SKM-1 treated with dmso at 0.1 percent for 144 hours (cell line): ENCODE results near the gene KCNC3.

ENCODE experiments used
- DNase-seq: peaks from one replicate; lab custom pipeline; 2025; ENCODE audit not compliant: unreplicated experiment; lab: John Stamatoyannopoulos, UW

KCNC3 gene

DNA sequence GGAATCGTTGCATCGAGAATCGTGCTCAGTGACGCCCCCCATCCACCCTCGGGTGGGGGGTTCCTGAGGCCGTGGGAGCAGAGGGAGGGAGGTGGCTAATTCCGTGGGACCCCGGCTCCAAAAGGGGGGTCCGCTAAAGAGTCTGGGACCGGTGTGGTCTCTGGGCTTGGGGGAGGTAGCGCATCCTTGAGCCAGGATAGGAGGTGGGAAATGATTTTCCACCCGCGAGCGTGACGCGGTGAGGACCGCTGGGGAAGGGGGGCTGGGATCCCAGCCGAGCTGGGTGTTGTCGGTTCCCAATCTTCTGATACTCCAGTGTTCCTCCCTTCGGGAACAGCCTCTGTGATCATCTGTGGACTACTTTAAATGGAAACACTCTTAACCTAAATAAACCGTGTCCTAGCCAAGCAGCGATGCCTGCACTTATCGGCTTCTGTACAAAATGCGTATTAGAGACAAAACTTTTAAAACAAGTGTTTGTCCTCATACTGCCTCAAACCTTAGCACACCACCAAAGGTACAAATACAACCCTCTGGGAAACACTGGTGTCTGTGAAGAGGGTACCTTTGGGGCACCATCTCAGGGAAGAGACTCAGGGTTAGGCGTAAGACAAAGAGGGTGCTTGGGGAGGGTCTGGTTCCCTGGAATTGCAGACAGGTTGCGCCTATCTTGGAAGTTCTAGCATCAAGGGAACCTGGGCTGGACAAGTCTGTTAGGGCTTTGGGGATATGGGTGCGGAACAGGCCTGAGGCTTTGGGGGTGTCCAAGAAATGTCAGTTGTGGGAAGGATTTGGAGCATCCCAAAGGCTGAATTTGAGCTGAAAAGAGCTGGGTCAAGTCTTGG lies 16.0 kb downstream of the KCNC3 start:
- no peak for DNase-seq

DNA sequence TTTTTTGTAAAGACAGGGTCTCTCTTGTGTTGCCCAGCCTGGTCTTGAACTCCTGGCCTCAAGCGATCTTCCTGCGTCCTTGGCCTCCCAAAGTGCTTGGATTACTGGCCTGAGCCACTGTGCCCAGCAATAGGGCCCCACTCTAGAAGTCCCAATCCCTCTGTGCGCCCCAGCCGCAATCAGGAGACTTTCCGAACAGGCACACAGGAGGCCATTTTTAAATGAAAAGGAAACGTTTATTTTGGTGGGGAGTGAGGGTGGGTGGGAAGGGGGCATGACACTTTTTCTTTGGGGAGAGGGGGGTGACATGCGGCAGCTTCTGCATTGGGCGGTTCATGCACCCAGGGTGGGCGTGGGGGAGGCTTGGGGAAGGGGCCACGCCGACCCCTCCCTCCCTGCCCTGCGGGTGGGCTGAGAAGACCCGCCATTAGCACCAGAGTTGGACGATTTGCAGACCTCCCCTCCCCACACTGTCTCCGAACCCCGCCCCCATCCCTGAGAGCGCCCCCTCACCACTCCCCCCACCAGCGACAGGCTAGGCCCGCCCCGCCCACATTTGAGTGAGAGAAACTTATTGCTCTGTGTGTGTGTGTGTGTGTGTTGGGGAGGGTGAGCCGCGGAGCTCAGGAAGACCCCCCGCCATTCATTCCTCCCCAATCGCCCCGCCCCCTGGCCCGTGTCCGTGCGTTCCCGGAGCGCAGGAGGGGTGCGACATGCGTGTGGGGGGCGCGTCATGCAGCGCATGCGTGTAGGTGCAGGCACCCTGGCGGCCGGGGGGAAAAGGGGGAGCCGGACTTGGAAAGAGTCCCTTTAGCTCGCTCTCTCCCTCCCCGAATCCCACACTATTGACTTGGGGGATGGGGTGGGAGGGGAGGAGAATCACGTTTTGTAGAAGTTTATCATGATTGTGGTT lies 17.2 kb downstream of the KCNC3 start:
- DNase-seq: no peak

DNA sequence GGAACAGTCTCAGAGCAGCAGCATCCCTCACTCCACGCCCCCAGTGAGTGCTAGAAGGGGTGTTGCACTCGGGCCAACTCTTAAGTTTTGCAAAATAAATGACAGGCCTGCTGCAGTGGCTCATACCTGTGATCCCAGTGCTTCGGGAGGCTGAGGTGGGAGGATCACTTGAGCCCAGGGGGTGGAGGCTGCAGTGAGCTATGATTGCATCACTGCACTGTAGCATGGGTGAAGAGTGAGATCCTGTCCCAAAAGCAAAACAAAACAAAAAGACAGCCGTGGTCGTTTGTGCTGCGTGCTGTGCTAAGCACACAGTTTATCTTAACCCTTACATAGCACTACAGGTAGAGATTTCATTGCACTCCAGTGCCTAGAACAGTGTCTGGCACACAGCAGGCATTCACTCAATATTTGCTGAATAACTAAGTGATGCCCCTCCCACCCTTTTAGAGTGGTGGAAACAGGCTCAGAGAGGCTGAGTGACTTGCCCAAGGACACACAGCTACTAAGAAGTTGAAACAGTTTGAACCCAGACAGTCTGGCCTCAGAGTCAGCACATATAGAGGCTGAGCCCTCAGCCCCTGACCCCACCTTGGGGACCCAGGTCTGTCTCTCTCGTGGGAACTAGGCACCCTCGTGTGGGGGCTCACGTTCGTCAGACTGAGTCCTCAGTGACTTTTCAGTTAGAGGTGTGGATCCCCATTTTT lies 18.3 kb downstream of the KCNC3 start:
- DNase-seq: no peak

DNA sequence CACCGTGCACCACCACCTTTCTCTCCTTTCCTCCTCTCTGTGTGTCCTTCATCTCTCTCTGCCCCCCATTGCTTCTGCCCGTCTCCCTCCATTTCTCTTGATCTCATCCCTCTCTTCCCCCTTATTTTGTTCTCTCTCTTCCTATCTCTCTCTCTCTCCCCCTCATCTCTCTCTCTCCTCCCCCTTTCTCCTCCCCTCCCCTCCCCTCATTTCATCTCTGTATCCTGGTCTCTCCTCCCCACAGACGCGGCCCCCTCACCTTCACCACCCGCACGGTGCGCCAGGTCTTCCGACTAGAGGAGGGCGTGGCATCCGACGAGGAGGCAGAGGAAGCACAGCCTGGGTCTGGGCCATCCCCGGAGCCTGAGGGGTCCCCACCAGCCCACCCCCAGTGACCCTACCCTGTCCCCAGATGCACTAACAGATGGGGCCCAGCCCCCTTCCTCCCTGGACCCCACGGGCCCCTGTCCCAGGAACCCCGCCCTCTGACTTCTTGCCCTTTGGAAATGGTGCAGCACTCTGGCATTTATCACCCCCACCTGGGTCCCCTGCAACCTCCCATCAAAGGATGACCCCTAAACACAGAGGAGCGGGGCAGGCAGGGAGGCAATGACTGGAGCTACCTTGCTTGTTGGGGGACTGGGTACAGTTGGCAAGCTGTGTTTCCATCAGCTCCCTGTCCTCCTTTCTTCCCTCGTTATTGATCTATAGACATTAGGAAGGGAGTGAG lies 19.6 kb downstream of the KCNC3 start:
- no peak for DNase-seq

DNA sequence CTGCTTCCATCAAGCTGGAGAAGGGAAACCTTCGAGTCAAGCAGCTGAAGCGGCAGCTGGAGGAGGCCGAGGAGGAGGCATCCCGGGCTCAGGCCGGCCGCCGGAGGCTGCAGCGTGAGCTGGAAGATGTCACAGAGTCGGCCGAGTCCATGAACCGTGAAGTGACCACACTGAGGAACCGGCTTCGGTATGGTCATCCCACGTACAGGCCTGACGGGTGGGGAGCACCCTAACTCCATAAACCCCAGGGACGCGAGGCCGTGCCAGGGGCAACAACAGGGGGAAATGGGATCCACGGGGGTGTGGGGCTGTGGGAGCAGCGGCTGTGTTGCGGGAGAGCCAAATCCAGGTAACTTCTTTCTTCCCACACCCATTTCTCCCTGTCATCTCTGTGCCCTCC lies 20.2 kb downstream of the KCNC3 start:
- DNase-seq: no peak

DNA sequence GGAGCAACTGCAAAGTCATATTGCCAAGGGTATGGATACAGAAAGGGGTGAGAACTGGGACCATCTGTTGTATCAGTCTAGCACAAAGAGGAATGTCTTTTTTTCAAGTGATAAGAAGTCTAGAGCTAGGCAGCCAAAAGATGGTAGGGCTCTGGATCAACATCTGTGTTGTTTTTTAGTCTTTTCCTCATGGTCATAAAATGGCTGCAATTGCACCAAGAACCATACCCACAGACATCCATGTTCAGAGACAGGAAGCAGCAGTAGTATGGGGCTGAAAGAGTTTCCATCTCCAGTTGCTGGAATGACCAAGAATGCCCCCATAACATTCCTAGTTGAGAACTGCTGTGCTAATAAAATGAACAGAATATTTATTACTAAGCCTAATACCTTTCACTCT lies 25.6 kb downstream of the KCNC3 start:
- no peak for DNase-seq

DNA sequence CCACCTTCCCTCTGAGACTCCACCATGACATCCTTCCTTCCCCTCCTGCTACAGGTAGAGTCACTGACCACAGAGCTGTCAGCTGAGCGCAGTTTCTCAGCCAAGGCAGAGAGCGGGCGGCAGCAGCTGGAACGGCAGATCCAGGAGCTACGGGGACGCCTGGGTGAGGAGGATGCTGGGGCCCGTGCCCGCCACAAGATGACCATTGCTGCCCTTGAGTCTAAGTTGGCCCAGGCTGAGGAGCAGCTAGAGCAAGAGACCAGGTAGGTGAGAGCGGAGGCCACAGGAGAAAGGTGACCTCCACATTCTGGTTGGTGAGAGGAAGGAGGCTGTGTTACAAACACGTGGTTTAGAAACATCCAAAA lies 27.6 kb downstream of the KCNC3 start:
- DNase-seq: no peak

DNA sequence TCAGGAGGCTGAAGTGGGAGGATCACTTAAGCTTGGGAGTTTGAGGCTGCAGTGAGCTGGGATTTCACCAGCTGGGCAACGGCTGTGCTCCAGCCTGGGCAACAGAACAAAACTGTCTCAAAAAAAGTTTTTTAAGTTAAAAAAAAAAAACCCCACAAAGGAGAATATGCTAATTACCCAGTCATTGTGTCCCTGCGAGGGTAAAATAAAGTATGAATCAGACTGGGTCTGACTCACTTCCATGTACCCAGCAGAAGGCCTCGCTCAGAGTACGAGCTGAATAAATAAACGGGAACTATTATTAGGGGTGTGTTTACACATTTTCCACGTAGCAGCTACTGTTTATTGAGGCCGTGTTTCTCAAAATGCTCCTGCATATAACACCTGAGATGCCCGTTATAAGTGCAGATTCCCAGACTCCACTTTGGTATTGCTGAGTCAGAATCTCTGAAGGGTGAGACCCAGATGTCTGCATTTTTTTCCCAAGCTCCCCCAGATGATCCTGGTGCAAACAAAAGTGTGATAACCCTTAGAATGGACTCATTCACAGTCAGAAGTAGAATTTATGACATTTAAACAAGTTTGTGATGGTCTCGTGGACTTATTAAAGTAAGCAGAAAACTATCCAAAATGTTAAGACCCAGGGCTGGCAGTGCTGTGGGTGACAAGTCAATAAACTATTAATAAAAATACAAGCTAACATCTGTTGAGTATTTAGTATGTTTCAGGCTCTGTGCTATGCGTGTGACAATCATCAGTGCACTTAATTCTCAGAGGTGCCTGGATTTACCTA lies 28.2 kb downstream of the KCNC3 start:
- no peak for DNase-seq

DNA sequence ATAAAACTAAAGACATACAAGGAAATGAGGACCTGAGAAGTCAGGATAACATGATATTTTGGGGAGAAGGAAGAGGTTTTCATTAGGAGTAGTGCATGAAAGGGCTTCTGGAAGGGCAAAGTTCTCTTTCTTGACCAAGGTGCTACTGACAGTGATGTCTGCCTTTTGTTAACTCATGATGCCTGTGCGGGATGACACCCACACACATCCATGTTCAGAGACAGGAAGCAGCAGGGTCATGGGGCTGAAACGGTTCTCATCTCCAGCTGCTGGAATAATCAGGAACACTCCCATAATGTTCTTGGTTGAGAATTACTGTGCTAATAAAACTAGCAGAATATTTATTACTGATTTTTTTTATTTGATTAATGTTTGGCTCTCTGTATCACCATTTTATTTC lies 29.1 kb downstream of the KCNC3 start:
- DNase-seq: no peak

DNA sequence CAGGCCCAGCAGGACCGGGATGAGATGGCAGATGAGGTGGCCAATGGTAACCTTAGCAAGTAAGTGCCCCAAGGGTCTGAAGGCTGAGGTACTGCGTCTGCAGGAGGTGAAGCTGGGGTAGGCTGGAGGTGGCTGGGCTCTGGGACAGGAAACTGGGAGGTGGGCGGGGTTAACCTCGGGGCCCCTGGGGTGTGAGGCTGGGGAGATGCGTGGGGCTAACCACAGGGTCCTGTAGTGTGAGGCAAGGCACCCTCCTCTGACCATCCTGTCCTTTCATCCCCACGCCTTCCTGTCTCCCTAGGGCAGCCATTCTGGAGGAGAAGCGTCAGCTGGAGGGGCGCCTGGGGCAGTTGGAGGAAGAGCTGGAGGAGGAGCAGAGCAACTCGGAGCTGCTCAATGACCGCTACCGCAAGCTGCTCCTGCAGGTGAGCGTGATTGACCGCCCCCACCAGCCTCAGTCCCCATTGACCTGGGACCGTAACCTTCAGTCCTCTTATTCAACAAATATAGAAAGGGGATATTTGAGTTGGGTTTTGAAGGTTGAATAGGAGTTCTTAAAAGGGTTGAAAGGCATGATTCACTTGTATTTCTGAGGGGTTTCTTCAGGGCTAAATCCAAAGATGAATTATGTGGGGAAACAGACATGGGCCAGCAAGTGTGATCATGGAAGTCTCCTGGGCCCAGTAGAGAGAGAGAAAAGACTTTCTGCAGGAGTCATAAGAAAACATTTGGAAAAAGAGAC lies 35.7 kb downstream of the KCNC3 start:
- DNase-seq: no peak

DNA sequence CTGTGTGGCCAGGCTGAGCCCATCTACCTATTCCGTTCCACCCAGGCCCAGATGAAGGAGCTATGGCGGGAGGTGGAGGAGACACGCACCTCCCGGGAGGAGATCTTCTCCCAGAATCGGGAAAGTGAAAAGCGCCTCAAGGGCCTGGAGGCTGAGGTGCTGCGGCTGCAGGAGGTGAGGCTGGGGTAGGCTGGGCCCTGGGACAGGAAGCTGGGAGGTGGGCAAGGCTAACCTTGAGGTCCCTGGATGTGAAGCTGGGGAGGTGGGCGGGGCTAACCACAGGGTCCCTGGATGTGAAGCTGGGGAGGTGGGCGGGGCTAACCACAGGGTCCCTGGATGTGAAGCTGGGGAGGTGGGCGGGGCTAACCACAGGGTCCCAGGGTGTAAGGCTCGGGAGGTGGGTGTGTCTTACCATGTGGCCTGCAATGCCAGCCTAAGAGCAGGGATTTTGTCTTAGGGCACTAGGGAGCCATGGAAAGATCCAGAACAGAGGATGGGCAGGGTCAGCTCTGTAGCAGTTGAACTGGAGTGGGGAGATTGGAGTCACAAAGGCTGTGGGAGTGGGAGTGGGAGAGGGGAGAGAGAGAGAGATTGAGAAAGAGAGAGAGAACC lies 36.9 kb downstream of the KCNC3 start:
- no peak for DNase-seq

DNA sequence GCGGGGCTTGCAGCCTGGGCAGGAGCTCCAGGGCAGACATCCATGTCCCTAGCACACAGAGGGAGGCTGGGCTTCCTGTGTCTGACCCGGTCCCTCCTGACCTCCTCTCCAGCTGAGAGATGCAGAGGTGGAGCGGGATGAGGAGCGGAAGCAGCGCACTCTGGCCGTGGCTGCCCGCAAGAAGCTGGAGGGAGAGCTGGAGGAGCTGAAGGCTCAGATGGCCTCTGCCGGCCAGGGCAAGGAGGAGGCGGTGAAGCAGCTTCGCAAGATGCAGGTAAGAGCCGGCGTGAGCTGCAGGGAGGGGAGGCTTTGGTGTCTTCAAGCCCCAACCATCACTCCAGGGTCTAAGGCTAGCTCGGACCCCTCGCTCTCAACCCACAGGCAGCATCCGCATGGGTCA lies 38.4 kb downstream of the KCNC3 start:
- DNase-seq: no peak

DNA sequence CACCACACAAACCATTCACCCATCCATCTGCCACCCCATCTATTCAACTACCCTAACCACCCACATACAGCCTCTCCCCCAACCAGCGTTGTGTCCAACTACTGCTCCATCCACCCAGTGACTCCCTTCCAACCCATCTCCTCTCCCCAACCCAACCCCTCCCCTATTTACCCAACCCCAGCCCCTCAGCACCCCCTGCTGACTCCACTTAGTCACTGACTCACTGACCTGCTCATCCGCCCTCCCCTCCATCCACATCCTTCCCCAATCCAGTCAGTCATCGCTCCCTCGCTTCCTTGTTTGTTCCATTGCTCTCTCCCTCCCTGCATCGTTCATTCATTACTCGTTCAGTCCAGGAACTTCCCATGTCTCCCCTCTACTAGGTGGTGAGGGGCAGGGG lies 39.2 kb downstream of the KCNC3 start:
- no peak for DNase-seq

DNA sequence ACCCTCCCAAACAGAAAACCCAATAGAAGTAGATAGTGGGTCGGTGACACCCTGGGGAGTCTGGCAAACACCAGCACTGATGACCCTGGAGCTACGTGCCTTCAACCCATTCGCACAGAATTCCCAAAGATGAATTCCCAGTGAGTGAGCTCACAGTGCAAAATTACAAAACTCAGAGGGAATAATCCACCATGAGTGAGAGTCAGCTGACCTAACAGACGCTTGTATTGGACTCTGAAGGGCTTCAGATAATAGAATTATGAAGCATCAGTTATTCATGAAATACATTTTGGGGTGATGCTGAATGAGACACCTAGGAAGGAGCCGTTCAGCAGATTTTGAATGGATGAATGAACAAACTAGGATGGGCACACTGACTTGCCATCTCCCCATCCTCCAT lies 40.2 kb downstream of the KCNC3 start:
- no peak for DNase-seq

DNA sequence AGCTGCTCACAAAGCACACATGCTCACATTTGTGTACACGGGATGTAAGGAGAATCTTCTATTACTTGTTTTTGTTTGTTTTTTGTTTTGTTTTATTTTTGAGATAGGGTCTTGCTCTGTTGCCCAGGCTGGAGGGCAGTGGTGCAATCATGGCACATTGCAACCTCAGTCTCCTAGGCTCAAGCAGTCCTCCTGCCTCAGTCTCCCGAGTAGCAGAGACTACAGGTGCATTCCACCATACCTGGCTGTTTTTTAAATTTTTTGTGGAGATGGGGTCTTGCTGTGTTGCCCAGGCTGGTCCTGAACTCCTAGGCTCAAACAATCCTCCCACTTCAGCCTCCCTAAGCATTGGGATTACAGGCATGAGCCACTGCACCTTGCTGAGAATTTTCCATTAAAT lies 41.8 kb downstream of the KCNC3 start:
- DNase-seq: no peak

DNA sequence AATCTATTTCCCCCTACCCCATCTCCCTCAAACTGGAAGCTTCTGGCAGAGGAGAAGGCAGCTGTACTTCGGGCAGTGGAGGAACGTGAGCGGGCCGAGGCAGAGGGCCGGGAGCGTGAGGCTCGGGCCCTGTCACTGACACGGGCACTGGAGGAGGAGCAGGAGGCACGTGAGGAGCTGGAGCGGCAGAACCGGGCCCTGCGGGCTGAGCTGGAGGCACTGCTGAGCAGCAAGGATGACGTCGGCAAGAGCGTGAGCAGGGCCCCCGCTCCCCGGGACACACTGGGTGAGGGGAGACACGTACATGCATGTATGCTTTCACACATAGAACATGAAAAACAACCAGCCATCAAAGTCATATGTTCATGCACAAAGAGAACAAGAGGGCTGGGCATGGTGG lies 42.7 kb downstream of the KCNC3 start:
- no peak for DNase-seq

DNA sequence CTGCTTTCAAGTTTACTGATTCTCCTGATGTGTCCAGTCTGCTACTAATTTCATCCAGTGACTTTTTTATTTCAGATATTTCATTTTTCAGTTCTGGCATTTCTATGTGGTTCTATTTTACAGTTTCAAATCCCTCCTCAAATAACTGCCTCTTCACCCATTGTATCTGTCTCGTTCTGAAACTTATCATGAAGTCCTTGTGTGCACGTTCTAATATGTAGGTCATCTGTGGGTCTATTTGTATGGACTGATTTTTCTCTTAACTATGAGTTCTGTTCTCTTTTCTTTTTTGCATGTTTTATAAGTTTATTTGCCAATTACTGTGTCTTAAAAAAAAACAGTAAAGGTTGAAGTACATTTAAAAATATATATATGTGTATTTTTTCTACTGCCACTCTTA lies 43.3 kb downstream of the KCNC3 start:
- DNase-seq: no peak

DNA sequence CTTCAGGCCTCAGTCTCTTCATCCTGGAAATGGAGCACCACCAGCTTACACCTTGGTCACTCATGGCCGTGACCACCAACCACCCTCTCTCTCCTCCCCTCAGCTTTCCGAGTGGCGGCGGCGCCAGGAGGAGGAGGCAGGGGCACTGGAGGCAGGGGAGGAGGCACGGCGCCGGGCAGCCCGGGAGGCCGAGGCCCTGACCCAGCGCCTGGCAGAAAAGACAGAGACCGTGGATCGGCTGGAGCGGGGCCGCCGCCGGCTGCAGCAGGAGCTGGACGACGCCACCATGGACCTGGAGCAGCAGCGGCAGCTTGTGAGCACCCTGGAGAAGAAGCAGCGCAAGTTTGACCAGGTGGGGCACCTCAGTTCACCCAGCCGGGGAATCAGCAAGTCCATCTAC lies 47.7 kb downstream of the KCNC3 start:
- DNase-seq: no peak

DNA sequence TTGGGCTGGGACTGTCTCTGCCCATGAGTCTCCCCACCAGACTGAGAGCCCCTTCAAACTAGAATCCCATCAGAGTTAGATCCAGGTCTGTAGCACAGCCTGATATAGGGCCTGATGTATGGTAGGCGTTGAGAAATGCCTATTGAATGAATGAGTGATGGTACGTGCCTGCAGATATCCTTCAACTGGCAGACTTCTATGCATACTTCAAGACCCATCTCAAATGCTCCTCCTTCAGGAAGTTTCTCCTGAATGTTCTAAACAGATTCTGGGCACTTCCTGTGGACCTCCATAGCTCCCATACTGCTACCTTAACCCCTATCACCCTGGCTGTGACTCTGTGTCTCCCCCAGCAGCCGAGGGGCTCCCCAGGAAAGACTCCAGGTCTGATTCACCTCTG lies 48.2 kb downstream of the KCNC3 start:
- no peak for DNase-seq
